ENCODE data around the gene MRGPRX4.

DNA sequence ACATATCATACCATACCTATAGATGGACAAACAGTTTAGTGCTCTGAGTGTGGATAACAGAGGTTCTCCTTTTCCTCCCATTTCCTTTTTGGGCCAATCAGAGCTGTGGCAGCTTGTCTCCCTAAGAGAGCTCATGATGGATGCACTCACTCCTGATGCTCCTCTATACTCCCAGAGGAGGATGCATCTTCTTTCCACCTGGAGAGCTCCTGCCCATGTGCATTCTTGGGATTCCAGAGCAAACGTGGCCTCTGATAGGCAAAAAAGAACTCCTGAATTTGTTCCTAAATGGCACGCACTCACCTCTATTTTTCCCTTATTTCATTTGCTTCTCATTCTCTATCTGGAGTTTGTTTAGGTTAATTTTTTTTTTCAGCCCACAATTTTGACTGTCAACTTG is 37.3 kb upstream of the MRGPRX4 start:
- TF ChIP-seq JUN (CRISPR knock-in tag; IDR thresholded peaks at IDR 0.05) (no peak), CTCF (IDR thresholded peaks at IDR 0.05) (no peak), TEAD4 (CRISPR knock-in tag; IDR thresholded peaks at IDR 0.05) (no peak), ZBTB21 (CRISPR knock-in tag; IDR thresholded peaks at IDR 0.05; ENCODE audit: borderline replicate concordance) (no peak), JAZF1 (CRISPR knock-in tag; IDR thresholded peaks at IDR 0.05) (no peak)
